Activated CD4-positive, alpha-beta T cell treated with anti-CD3 and anti-CD28 coated beads, Interleukin-2, amount 50 U/mL, for 16 hours (primary cell): ENCODE measurements around the gene LRRN4CL.
"Not testable (repeated sequence)": the region's sequence is repeated elsewhere in the genome, so short reads cannot be mapped to it uniquely, and the experiment has no call there.

Experiments used
- DNase-seq: peaks from one replicate; pipeline ENCODE4 v3.0.0-alpha.2; 2020

LRRN4CL gene

GRCh38 chr11:62709247-62710000, 20.1 kb upstream of the LRRN4CL start:
- DNase-seq: peak; percentile 98

- DNase-seq: no peak
Observed at GRCh38 chr11:62708793-62709192, 19.5 kb upstream of the LRRN4CL start.

- no peak for DNase-seq
Observed at GRCh38 chr11:62708392-62708791, 19.1 kb upstream of the LRRN4CL start.

GRCh38 chr11:62707277-62707861, 18.0 kb upstream of the LRRN4CL start, which contains the start of the genes BSCL2 and GNG3:
BSCL2 (minus strand) TSS chr11:62707424; CDS start chr11:62707195, 229 bp downstream.
GNG3 (plus strand) TSS chr11:62707676; CDS start chr11:62708296, 620 bp downstream.
- no peak for DNase-seq

GRCh38 chr11:62706850-62707247, 17.5 kb upstream of the LRRN4CL start:
- DNase-seq: no peak

- DNase-seq: peak; percentile 95
Observed at GRCh38 chr11:62705880-62706849, 16.8 kb upstream of the LRRN4CL start.

GRCh38 chr11:62705413-62705812, 16.1 kb upstream of the LRRN4CL start:
- no peak for DNase-seq

- DNase-seq: not testable (repeated sequence)
Observed at GRCh38 chr11:62703921-62704320, 14.6 kb upstream of the LRRN4CL start.

GRCh38 chr11:62702246-62702645, 12.9 kb upstream of the LRRN4CL start:
- DNase-seq: peak; percentile 63

GRCh38 chr11:62694455-62695167, 5.3 kb upstream of the LRRN4CL start:
- DNase-seq: peak; percentile 77

- DNase-seq: not testable (repeated sequence)
Observed at GRCh38 chr11:62693624-62694023, 4.3 kb upstream of the LRRN4CL start.

GRCh38 chr11:62688491-62688890, 839 bp downstream of the LRRN4CL start:
- DNase-seq: no peak

GRCh38 chr11:62687508-62688396, 1.6 kb downstream of the LRRN4CL start:
- no peak for DNase-seq

- no peak for DNase-seq
Observed at GRCh38 chr11:62682518-62682917, 6.8 kb downstream of the LRRN4CL start.

- DNase-seq: peak; percentile 66
Observed at GRCh38 chr11:62680825-62681240, 8.5 kb downstream of the LRRN4CL start.

GRCh38 chr11:62678770-62679696, 10.3 kb downstream of the LRRN4CL start, which contains the start of gene UBXN1:
UBXN1 (minus strand) TSS chr11:62679073; CDS start chr11:62678923, 150 bp downstream.
- peak; percentile 89 for DNase-seq

GRCh38 chr11:62678433-62678769, 10.9 kb downstream of the LRRN4CL start:
- DNase-seq: no peak

- no peak for DNase-seq
Observed at GRCh38 chr11:62677714-62678113, 11.6 kb downstream of the LRRN4CL start.

GRCh38 chr11:62677156-62677555, 12.2 kb downstream of the LRRN4CL start:
- DNase-seq: no peak

- DNase-seq: no peak
Observed at GRCh38 chr11:62676698-62677097, 12.6 kb downstream of the LRRN4CL start.
